Mesendoderm (in vitro differentiated cells): ENCODE data around the gene VPS37C.
"Not testable (repeated sequence)": the region's sequence is repeated elsewhere in the genome, so short reads cannot be mapped to it uniquely, and the experiment has no call there.

Experiments
- DNase-seq: peaks from one replicate; pipeline ENCODE4 v3.0.0; 2013
- H2AK5ac ChIP-seq: 2 replicates; pipeline ENCODE4 v1.6.1; 2013; ENCODE audit warnings: low read length, inconsistent platforms
- H2BK120ac ChIP-seq: 2 replicates; pipeline ENCODE4 v1.6.1; 2013; ENCODE audit warnings: low read depth, mild to moderate bottlenecking, low read length, moderate library complexity, mixed read lengths
- H2BK15ac ChIP-seq: replicated peaks from 2 replicates; pipeline ENCODE4 v1.6.1; 2013; ENCODE audit warnings: low read depth, mild to moderate bottlenecking, moderate library complexity
- H2BK5ac ChIP-seq: 2 replicates; pipeline ENCODE4 v1.6.1; 2013; ENCODE audit warnings: low read length, inconsistent platforms
- H3K18ac ChIP-seq: 2 replicates; pipeline ENCODE4 v1.6.1; 2013; ENCODE audit warnings: mild to moderate bottlenecking, low read length, mixed read lengths
- H3K23ac ChIP-seq: one replicate; pipeline ENCODE4 v1.6.1; 2013; ENCODE audit warnings: low read length
- H3K27ac ChIP-seq: 2 replicates; pipeline ENCODE4 v1.5.1; 2013; ENCODE audit warnings: low read depth, mild to moderate bottlenecking, inconsistent platforms, low read length, moderate library complexity
- H3K27me3 ChIP-seq: 2 replicates; pipeline ENCODE4 v1.6.1; 2013; ENCODE audit warnings: low read length, control low read depth, mild to moderate bottlenecking, inconsistent platforms; ENCODE audit not compliant: insufficient read depth, poor library complexity
- H3K36me3 ChIP-seq: 2 replicates; pipeline ENCODE4 v1.6.1; 2013; ENCODE audit warnings: low read length, inconsistent platforms; ENCODE audit not compliant: control insufficient read depth, insufficient read depth
- H3K4ac ChIP-seq: one replicate; pipeline ENCODE4 v1.6.1; 2013; ENCODE audit warnings: low read depth, mild to moderate bottlenecking, low read length, moderate library complexity
- H3K4me1 ChIP-seq: 2 replicates; pipeline ENCODE4 v1.6.1; 2013; ENCODE audit warnings: low read depth, low read length, inconsistent platforms; ENCODE audit not compliant: control insufficient read depth
- H3K4me2 ChIP-seq: 2 replicates; pipeline ENCODE4 v1.6.1; 2013; ENCODE audit warnings: low read length
- H3K4me3 ChIP-seq: 2 replicates; pipeline ENCODE4 v1.5.1; 2013; ENCODE audit warnings: mild to moderate bottlenecking, low read length
- H3K56ac ChIP-seq: one replicate; pipeline ENCODE4 v1.6.1; 2013; ENCODE audit warnings: low read length
- H3K79me1 ChIP-seq: 2 replicates; pipeline ENCODE4 v1.6.1; 2013; ENCODE audit warnings: low read length, inconsistent platforms
- H3K79me2 ChIP-seq: 2 replicates; pipeline ENCODE4 v1.6.1; 2013; ENCODE audit warnings: mild to moderate bottlenecking, low read length; ENCODE audit not compliant: control insufficient read depth, insufficient read depth
- H3K9ac ChIP-seq: 2 replicates; pipeline ENCODE4 v1.6.1; 2013; ENCODE audit warnings: low read length, inconsistent platforms
- H4K5ac ChIP-seq: one replicate; pipeline ENCODE4 v1.6.1; 2013; ENCODE audit warnings: low read length
- H4K8ac ChIP-seq: one replicate; pipeline ENCODE4 v1.6.1; 2013; ENCODE audit warnings: low read depth, mild to moderate bottlenecking, control low read depth, low read length, moderate library complexity
- WGBS: extraction: QIAGEN DNeasy Blood & Tissue Kit; methylation state at CpG from one replicate; pipeline ENCODE4 v1.1.7; 2013; ENCODE audit warnings: low lambda C conversion rate, missing lambda C conversion rate; ENCODE audit not compliant: insufficient coverage; ENCODE audit errors: extremely low coverage; 5-methylcytosine and 5-hydroxymethylcytosine counted together

VPS37C gene

DNA sequence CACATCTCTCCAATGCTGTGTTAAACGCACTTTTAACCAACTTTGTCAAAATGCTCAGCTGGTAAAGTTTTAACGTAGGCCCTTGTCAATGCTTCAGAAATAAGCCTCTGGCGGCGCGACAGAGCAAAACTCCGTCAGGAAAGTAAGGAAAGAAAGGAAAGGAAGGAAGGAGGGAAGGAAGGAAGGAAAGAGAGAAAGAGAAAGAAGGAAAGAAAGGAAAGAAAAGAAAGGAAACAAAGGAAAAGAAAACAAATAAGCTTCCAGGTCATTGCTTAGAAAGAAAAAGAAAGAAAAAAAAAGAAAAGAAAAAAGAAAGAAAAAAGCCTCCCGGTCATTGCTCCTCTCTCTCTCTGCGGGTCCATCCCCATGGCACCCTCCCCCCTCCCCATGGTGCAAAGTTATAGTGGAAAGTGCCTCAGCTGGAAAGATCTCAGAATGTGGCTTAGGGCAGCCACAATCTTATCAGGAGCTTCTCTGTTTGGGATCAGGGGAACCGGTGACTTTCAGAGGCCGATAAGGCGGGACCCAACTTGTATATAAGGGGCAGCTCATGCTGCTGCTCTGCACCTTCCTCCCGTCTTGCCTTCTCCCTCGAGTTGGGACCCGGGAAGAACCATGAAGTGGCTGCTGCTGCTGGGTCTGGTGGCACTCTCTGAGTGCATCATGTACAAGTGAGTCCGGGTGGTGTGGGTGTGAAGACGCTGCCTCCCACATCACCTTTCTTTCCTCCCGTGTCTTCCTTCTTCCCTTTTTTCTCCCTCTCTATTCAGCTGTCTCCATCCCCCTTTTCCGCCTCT lies 41.9 kb upstream of the VPS37C start, which contains the start of gene PGA3:
Gene PGA3, plus strand, starts transcription at position 566 of the 797 bp plus-strand sequence. Its CDS starts 50 bp downstream, at position 616.
- not testable (repeated sequence) for H3K23ac ChIP-seq, H2BK5ac ChIP-seq, H3K36me3 ChIP-seq, H3K79me1 ChIP-seq, H3K4me3 ChIP-seq, H4K5ac ChIP-seq, H2BK120ac ChIP-seq, H3K4me2 ChIP-seq, H2AK5ac ChIP-seq, H4K8ac ChIP-seq, H3K9ac ChIP-seq, H3K56ac ChIP-seq, H3K27ac ChIP-seq, H3K4me1 ChIP-seq, H3K79me2 ChIP-seq, H3K18ac ChIP-seq, H3K27me3 ChIP-seq, H3K4ac ChIP-seq, H2BK15ac ChIP-seq
- DNase-seq = peak; percentile 46
- no CpG with 5 or more reads among the region's 18 CpGs for WGBS

DNA sequence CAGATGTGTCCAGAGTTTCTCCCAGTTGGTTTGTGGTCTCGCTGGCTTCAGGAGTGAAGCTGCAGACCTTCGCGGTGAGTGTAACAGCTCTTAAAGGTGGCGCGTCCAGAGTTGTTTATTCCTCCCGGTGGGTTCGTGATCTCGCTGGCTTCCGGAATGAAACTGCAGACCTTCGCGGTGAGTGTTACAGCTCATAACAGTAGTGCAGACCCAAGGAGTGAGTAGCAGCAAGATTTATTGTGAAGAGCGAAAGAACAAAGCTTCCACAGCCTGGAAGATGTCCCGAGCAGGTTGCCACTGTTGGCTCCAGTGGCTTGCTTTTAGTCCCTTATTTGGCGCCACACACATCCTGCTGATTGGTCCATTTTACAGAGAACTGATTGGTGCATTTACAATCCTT lies 40.2 kb upstream of the VPS37C start:
- no peaks in the 10 kb centered on the region for H3K79me2 ChIP-seq
- H3K4me2 ChIP-seq = no peak overlapping the region
- no peak overlapping the region for H3K18ac ChIP-seq
- no peak overlapping the region for H2BK120ac ChIP-seq
- no CpG with 5 or more reads among the region's 14 CpGs for WGBS
- no peak overlapping the region for H2BK15ac ChIP-seq
- no peak overlapping the region for H3K4me3 ChIP-seq
- no peak overlapping the region for H3K4ac ChIP-seq
- no peak overlapping the region for H3K23ac ChIP-seq
- no peak overlapping the region for H3K9ac ChIP-seq
- H3K27me3 ChIP-seq = no peaks in the 10 kb centered on the region
- H3K27ac ChIP-seq = no peak overlapping the region
- H2AK5ac ChIP-seq = no peak overlapping the region
- no peaks in the 10 kb centered on the region for H3K79me1 ChIP-seq
- no peaks in the 10 kb centered on the region for H3K36me3 ChIP-seq
- no peak for DNase-seq
- H3K56ac ChIP-seq = no peak overlapping the region
- no peak overlapping the region for H2BK5ac ChIP-seq
- H4K5ac ChIP-seq = no peak overlapping the region
- H4K8ac ChIP-seq = no peak overlapping the region
- no peaks in the 10 kb centered on the region for H3K4me1 ChIP-seq

DNA sequence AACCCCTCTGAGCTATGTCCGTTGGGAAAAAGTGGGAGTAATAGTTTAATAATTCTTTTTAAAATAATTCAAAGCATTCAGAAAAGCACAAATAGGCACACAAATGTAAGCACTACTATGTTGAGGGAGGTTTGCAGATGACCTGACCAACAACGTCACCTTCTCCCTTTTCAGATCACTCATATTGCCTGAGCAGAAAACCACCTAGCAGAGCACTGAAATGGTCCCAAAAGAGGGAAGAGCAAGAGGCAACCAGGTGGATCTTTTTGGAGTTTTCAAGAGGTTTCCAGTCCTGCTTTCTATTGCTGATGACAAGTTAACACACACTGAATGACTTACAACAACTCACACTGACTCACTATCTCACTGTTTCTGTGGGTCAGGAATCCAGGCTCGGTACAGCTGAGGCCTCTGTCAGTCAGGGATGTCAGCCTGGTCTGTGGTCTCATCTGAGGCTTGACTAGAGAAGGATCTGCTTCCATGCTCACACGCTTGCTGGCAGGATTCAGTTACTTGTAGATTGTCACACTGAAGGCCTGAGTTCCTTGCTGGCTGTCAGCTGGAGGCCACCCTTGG lies 37.8 kb upstream of the VPS37C start:
- no peaks in the 10 kb centered on the region for H3K27me3 ChIP-seq
- H2BK120ac ChIP-seq = no peak overlapping the region
- no peak overlapping the region for H3K18ac ChIP-seq
- no peaks in the 10 kb centered on the region for H3K79me2 ChIP-seq
- H2BK15ac ChIP-seq = no peak overlapping the region
- no peak overlapping the region for H3K4me3 ChIP-seq
- no peak overlapping the region for H2AK5ac ChIP-seq
- H3K4me2 ChIP-seq = no peak overlapping the region
- H4K5ac ChIP-seq = no peak overlapping the region
- no peak overlapping the region for H3K23ac ChIP-seq
- no peak overlapping the region for H4K8ac ChIP-seq
- H3K36me3 ChIP-seq = no peaks in the 10 kb centered on the region
- H3K4ac ChIP-seq = no peak overlapping the region
- H3K27ac ChIP-seq = no peak overlapping the region
- H3K56ac ChIP-seq = no peak overlapping the region
- H3K4me1 ChIP-seq = no peaks in the 10 kb centered on the region
- no CpG with 5 or more reads among the region's 4 CpGs for WGBS
- H2BK5ac ChIP-seq = no peak overlapping the region
- DNase-seq = no peak
- H3K79me1 ChIP-seq = no peaks in the 10 kb centered on the region
- H3K9ac ChIP-seq = no peak overlapping the region

DNA sequence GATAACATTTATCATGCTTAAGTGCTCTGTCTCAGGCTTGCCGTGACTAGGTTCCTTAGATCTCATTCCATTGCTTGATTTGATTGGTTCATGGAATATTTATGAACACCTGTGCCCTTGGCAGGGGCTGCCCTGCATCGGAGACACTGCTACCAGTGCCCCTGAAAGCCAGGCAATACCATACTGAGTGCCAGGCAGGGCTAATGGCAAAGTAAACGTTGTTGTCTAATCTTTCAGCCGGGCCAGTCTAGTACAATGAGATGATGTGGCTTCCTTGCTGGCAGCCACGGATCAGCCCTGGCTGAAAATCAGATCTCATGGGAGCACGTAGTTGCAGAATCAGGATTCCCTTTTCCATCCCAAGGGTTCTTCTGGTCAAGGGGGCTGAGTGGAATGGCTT lies 37.1 kb upstream of the VPS37C start:
- Histone ChIP-seq H3K36me3 (no peaks in the 10 kb centered on the region), H3K79me1 (no peaks in the 10 kb centered on the region), H2BK5ac (no peak overlapping the region), H3K56ac (no peak overlapping the region), H3K27me3 (no peaks in the 10 kb centered on the region), H3K27ac (no peak overlapping the region), H3K18ac (no peak overlapping the region), H3K4me2 (no peak overlapping the region), H2BK15ac (no peak overlapping the region), H3K23ac (no peak overlapping the region), H4K5ac (no peak overlapping the region), H3K79me2 (no peaks in the 10 kb centered on the region), H2AK5ac (no peak overlapping the region), H2BK120ac (no peak overlapping the region), H3K4me3 (no peak overlapping the region), H3K4me1 (no peaks in the 10 kb centered on the region), H3K9ac (no peak overlapping the region), H3K4ac (no peak overlapping the region), H4K8ac (no peak overlapping the region)
- DNase-seq = no peak
- no CpG with 5 or more reads among the region's 6 CpGs for WGBS

DNA sequence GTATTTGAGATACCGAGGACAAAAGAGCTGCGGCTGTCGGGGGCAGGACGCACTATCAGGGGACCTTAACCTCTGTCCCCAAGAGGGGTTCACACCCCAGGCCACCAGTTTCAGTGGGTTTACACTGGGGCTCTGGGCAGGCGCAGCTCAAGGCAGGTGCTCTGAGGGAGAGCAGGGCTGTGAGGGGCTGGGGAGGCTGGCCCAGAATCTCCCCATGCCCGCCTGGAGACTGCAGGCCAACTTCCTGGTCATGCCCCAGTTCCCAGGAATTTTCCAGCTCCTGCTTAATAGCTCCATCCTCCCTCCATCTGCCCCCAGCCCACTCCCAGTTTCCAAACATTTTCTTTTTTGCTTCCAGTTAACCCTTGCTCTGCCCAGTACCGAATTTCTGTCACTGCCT lies 34.5 kb upstream of the VPS37C start:
- Histone ChIP-seq H2BK120ac (no peak overlapping the region), H4K8ac (no peak overlapping the region), H3K79me1 (no peaks in the 10 kb centered on the region), H3K18ac (no peak overlapping the region), H3K56ac (no peak overlapping the region), H3K27me3 (no peaks in the 10 kb centered on the region), H3K4ac (no peak overlapping the region), H2AK5ac (no peak overlapping the region), H2BK15ac (no peak overlapping the region), H3K4me1 (no peaks in the 10 kb centered on the region), H3K36me3 (no peaks in the 10 kb centered on the region), H3K23ac (no peak overlapping the region), H2BK5ac (no peak overlapping the region), H3K4me3 (no peak overlapping the region), H3K9ac (no peak overlapping the region), H3K79me2 (no peaks in the 10 kb centered on the region), H3K4me2 (no peak overlapping the region), H3K27ac (no peak overlapping the region), H4K5ac (no peak overlapping the region)
- DNase-seq = no peak
- WGBS = no CpG with 5 or more reads among the region's 7 CpGs
